ENCODE results near the gene GMDS. TPM values are rescaled to one million over a fixed set of nuclear protein-coding genes. Genes with fewer than 3 reads are reported as not detected.

The GMDS gene
- total RNA-seq, 4 donors from 2014 or later = 9.5 to 32.8 (median 22.4) TPM

DNA sequence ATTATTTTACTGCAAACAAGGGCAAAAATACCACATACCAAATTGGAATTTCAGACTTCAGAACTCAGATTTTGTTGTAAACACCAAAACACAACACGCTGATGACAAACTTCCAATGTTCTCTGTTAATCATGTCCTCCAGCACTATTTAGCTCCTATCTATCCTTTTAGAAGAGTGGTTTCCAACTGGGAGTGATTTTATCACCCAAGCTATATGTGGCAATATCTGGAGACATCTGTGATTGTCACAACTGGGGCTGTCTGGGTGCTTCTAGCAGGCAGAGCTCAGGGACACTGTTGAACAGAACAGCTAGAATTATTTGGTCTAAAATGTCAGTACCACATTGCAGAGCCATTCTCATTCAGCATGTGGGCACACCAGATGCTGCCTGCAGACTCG, 391.1 kb downstream of the GMDS start:
- H3K4me3 ChIP-seq (replicated peaks in 1 of 3) = no peak overlapping the region
- 97% methylated on average over 2 of the region's 2 CpGs for WGBS, 2 donors

DNA sequence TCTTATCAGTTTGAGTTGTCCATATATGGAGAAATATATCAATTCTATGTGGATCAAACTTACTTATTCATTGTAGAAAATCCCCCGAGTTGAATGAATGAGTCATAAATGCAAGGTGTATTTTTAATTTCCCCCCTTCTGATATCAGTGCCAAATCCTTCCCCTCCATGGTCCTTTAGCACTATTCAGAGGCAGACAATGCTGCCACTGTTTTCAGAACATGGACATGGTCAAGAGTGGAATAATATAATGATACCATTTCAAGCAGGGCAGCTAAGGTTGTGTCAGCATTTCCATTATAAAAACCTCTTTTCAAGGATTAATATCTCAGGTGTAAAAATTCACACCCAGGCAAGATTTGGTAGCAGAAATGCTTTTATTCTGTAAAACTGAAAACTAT, 391.6 kb downstream of the GMDS start:
- Histone ChIP-seq H3K27ac (no peak overlapping the region), H3K4me1 (no peaks in the 10 kb centered on the region), H3K4me3 (replicated peaks in 1 of 3) (no peak overlapping the region), H3K9me3 (no peaks in the 10 kb centered on the region), H3K27me3 (no peaks in the 10 kb centered on the region), H3K36me3 (no peaks in the 10 kb centered on the region)
- no peak for DNase-seq
- no peak for TF ChIP-seq POLR2A (IDR thresholded peaks at IDR 0.05)
- TF ChIP-seq, protein P1, sequence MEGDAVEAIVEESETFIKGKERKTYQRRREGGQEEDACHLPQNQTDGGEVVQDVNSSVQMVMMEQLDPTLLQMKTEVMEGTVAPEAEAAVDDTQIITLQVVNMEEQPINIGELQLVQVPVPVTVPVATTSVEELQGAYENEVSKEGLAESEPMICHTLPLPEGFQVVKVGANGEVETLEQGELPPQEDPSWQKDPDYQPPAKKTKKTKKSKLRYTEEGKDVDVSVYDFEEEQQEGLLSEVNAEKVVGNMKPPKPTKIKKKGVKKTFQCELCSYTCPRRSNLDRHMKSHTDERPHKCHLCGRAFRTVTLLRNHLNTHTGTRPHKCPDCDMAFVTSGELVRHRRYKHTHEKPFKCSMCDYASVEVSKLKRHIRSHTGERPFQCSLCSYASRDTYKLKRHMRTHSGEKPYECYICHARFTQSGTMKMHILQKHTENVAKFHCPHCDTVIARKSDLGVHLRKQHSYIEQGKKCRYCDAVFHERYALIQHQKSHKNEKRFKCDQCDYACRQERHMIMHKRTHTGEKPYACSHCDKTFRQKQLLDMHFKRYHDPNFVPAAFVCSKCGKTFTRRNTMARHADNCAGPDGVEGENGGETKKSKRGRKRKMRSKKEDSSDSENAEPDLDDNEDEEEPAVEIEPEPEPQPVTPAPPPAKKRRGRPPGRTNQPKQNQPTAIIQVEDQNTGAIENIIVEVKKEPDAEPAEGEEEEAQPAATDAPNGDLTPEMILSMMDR (IDR thresholded peaks at IDR 0.05) = no peak
- WGBS, 2 donors = 93 to 95% methylated on average over 1 of the region's 1 CpG
- intact Hi-C loops (cut with DNase I) = no loop called here

More for the DNA sequence above, 391.1 kb downstream of the GMDS start:
- TF ChIP-seq POLR2A (IDR thresholded peaks at IDR 0.05) = no peak
- TF ChIP-seq, protein P1 (IDR thresholded peaks at IDR 0.05) = no peak
- intact Hi-C loops (cut with DNase I) = no loop called here
- no peaks in the 10 kb centered on the region for H3K27me3 ChIP-seq
- no peaks in the 10 kb centered on the region for H3K9me3 ChIP-seq
- H3K4me1 ChIP-seq = no peaks in the 10 kb centered on the region
- no peak overlapping the region for H3K27ac ChIP-seq
- no peaks in the 10 kb centered on the region for H3K36me3 ChIP-seq
- DNase-seq = no peak

DNA sequence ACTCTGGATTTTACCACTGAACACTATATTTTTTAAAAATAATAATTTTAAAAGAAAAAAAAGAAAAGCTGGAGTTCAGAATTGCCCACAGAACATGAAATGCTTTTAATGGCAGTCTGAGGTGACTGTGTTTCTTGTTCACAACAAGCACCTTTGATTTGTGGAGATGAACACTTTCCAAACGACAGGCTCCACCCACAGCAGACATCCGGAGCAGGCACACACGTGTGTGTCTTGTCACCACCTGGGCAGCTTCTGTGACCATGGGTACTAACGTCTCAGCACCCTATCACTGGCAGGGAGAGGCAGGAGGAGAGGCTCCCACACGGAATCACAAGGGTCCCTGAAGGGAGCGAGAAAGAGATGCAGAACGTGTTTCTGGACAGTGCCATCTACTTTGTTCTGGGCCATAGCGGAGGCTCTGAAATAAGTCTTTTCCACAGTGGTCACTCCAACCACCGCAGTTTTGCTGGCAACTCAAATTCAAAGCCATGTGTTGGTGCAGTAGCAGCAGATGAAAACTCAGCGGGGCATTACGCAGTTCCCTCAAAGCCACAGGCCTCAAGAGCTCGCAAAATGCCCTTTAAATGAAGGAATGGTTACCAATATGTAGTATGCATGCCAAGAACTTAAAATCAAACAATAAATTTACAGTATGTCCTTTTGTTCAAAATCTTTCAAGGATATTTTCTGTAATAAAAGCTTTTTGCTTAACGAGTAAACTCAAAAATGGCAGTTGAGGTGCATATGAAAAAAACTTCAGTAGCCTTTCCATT, 393.5 kb downstream of the GMDS start:
- no peaks in the 10 kb centered on the region for H3K4me1 ChIP-seq
- intact Hi-C loops (cut with DNase I) = no loop called here
- no peaks in the 10 kb centered on the region for H3K9me3 ChIP-seq
- no peak for DNase-seq
- no peak overlapping the region for H3K27ac ChIP-seq
- 87% methylated on average over 13 of the region's 13 CpGs for WGBS, 2 donors
- no peaks in the 10 kb centered on the region for H3K36me3 ChIP-seq
- TF ChIP-seq, protein P1 (IDR thresholded peaks at IDR 0.05) = no peak
- TF ChIP-seq POLR2A (IDR thresholded peaks at IDR 0.05) = no peak
- H3K4me3 ChIP-seq (replicated peaks in 1 of 3) = no peak overlapping the region
- H3K27me3 ChIP-seq = no peaks in the 10 kb centered on the region

DNA sequence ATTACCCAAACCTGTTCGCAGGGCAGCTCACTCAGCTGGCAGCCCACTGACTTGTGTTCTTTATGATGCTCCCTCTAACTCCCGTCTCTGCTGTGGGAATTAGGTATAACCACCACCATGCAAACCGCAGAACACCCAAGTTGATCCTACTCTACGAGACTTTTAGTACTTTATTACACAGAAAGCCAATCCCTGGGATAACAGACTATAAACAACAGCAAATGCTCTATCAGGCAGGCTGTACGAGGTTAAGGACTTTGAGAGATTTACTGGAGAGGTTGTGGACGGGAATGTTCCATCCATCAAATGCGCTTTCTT, 394.6 kb downstream of the GMDS start:
- Histone ChIP-seq H3K4me3 (replicated peaks in 1 of 3) (no peak overlapping the region), H3K4me1 (no peaks in the 10 kb centered on the region), H3K27me3 (no peaks in the 10 kb centered on the region), H3K9me3 (no peaks in the 10 kb centered on the region), H3K27ac (no peak overlapping the region), H3K36me3 (no peaks in the 10 kb centered on the region)
- intact Hi-C loops (cut with DNase I) = no loop called here
- 82 to 84% methylated on average over 7 of the region's 7 CpGs for WGBS, 2 donors
- TF ChIP-seq, protein P1 (IDR thresholded peaks at IDR 0.05) = no peak
- TF ChIP-seq POLR2A (IDR thresholded peaks at IDR 0.05) = no peak
- no peak for DNase-seq

DNA sequence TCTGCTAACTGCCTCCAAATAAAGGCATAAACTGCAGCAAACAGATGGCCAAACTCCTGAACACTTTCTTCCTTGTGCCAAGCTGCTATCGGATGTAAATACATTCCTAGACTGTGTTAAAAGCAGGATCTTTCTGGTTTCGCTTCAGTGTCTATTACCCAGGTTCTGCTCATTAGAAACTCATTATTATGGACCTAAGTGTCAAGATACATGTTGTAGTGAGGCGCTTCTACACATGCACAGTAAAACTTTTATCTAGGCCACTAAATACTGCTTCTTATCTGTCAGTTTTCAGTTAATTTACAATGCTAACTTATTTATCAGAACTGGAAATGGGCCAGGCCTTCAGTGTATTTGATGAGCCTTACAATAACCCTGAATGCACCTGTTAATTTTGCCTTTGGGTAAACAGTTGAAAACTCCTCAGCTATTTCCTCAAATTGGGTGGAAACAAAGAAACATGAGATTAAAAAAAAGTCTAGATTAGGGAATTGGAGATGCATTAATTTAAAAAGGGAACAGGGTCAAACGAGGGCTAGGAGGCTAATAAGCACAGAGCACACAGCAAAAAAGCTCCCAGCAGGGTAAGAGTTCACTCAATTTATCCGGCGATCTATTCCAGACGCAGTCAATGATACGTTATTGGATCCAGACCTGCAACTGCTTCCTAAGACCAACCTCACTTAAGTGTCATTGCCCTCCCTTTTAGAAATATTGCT, 395.1 kb downstream of the GMDS start:
- H3K36me3 ChIP-seq = no peaks in the 10 kb centered on the region
- H3K27ac ChIP-seq = no peak overlapping the region
- intact Hi-C loops (cut with DNase I) = no loop called here
- DNase-seq = no peak
- H3K27me3 ChIP-seq = no peaks in the 10 kb centered on the region
- 88 to 89% methylated on average over 8 of the region's 8 CpGs for WGBS, 2 donors
- no peaks in the 10 kb centered on the region for H3K4me1 ChIP-seq
- TF ChIP-seq, protein P1 (IDR thresholded peaks at IDR 0.05) = no peak
- no peak for TF ChIP-seq POLR2A (IDR thresholded peaks at IDR 0.05)
- no peaks in the 10 kb centered on the region for H3K9me3 ChIP-seq
- no peak overlapping the region for H3K4me3 ChIP-seq (replicated peaks in 1 of 3)
